UCSD-AML1 (cell line): Measurements from ENCODE around the gene SOWAHA.

Experiments used
- DNase-seq: peaks from one replicate; lab custom pipeline; 2025; ENCODE audit not compliant: unreplicated experiment; lab: John Stamatoyannopoulos, UW

SOWAHA gene

DNA sequence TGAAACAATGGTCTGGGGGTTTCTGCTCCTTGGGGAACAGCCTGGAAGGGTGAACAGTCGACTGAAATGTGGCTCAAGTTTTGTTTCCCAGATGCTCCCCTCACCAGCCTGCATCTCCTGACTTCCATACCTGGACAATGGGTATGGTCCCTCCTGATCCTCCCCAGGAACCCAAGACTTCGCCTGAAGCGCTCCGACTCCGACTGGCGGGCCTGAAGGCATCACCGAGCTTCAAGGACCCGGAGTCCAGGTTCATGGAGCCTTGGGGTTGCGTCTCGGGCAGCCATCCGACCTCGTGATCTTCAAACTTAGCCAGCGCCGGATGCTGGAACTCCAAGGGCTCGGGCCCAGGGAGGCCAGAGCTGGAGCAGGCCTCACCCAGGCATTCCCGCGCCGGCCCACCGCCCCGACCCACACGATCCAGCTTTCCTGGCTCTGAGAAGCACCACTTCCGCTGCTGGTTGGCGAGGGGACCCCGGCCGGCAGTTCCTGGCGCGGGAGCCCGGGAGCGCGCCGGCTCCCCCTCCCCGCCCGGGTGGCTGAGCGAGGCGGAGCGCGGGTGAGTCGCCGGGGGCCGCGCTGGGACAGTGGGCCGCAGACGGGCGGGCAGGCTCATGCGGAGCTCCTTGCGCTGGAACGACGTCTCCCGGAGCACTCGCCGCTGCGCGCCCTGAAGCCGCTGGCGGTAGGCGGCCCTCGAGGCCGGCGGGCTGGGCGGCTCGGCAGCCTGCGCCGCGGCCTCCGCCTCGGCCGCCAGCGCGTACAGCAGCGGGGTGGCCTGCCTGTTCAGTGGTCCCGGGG, 12.1 kb downstream of the SOWAHA start:
- DNase-seq = no peak

DNA sequence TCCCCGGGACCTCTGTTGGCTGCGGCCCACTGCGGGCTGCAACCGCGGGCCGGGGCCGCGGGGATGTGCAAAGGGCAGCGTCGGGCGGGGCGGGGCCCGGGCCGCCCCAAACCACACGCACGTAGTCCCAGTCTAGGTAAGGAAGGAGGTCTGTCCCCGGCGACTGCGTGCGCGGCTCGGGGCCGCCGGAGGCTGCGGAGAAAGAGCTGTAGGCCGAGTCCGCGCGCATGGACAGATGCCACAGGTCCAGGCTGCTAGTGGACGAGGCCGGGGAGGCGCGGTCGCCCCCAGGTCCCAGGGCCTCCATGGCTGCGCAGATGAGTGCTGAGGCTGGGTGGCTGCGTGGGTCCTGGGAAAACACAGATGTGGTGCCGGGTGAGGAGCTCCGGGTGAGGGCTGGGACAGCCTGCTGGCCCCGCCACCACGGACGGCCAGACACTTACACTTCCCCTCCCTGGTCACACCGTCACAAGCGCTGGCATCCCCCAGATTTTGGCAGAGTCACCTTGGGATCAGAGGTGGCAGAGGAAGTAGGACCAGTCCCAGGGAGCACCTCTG, 12.8 kb downstream of the SOWAHA start:
- DNase-seq = no peak

DNA sequence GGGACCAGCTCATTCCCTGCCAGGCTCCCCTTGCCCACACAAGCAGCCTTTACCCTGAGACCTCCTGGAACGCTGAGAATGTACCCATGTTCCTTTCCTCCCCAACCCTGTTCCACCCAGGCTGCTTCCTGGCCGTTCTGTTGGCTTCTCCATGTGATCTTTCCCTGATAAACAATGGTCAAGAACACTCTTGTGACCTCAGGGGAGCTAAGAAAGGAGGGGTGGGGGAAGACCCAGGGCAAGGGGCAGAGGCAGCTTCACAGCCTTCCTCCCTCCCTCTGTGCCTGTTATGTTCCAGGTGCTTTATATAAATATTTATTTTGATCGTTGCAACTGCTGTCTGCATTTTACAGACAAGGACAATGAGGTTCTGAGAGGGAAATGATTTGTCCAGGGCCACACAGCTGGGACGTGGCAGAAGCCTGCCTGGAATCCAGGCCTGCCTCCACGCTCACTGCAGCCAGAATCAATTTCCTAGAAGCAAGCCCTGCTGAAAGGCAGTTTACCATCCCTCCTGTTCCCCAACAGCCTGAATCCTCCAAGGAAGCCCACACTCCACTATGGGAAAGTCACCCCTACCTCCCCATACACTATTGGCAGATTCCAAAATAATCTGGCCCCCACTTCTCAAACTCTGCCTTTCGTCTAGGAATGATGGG, 13.5 kb downstream of the SOWAHA start:
- DNase-seq = no peak

DNA sequence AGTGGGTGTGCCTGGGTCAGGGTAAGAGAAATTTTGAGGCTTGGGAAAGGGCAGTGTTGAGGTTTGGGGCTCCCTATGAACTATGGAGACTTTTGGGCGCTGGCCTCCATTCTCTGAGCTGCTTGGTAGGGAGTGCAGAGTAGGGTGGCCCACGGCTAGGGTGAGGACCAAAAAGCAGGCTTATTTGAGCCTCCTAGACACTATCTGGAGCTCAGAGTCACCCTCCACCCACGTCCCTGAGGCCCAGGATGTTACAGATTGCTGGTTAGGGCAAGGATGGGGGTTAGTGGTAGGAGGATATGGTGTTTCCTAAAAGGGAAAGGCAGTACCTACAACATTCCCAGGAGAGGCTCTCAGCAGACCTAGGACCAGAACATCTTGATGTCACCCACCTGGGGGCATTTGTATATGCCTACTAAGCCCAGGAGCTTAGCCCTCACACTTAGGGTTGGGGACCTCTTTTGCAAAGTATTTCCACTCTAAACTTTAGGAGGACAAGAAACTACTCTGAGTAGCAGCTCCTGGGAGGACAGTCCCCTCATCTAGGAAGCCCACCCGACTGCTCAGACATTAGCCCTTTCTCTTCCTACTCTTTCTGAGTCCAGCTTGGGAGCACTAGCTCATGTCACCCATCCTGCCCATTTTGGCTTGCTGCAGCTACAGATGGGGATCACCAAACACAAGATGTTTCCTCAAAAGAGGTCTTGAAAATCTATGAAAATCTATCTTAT, 15.0 kb downstream of the SOWAHA start:
- DNase-seq = no peak

DNA sequence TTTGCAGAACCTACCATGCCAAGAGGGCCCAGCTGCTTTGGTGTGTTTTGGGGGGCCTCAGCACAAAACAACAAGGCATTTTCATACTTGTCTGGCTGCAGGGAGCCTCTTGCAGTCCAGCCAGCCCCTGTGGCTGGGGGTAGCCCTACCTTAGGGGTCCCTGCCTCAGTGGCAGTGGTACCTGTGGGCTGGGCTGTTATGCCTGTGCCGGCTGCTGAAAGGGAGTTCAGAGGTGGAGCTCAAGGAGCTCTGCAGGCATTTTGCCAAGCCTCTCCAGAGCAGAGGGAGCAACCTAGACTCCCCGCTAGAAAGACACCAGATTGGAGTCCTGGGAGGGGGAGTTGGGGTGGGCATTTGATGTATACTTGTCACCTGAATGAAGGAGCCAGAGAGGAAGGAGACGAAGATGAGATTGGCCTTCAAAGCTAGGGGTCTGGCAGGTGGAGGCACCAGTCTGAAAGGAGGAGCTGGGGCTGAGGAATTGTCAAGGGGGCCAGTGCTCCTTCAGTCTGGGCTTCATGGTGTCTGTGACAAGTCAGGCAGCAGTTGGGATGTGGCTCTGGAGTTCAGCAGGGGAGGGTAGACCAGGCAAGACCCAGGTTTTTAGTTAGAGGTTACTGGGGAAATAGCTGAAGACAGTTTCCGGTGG, 15.9 kb downstream of the SOWAHA start:
- DNase-seq = no peak

DNA sequence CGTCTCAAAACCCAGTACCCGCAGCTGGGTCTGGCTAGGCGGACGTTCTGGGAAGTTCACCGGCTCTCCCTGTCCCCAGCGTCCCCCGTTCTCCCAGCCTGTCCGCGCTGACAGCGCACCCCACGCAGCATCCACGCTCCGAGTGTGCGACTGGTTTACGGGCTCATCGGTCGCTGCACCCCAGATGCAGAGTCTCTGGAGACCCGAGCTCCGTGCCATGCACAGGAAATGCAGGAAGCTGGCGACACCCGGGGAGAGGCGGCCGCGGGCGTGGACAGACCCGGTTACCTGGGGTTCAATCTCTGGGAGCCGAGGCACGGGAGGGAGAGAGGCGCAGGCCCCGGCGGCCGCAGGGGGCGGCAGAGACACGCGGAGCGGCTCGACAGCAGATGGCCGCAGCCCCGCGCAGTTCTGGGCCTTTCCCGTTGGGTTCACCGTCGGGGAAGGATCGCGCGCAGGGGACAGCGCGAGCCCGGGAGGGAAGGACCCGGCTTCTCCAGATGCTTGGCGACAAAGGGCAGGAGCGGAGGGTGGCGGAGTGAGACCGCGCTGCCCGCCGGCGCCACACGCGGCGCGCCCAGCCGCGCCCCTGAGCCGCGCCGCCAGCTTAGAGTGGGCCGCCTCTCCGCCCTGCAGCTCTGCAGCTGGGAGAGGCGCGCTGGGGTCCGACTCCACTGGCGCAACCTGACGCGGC, 16.8 kb downstream of the SOWAHA start:
- DNase-seq = peak; percentile 64

DNA sequence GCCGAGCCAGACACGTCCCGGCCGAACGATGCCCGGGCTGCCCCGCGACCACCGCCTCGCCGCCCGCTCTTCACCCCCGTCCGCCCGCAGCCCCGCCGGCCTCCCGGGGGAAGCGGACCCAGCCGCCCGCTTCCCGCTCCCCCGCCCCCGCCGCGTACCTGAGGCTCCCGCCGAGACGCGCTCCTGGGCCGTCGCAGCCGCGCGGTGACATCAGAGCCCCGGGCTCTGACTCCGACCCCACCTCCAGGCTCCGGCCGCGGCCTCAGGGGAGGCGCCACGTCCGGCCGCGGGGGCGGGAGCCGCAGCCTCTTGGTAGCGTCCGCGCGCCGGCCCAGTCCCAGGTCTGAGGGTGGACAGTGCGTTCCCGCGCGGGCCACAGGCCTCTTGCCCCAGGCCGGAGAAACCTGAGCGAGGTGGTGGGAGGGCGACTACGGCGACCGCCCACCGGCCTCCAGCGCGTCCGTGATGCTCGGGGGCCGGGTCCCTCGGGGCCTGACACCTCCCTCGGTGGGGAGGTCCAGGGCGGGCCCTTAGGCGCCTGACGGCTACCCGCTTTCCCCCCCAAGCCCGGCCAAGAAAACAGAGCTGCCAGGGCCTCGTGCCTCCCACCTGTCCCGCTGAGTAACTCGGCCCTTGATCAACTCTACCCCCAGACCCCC, 17.5 kb downstream of the SOWAHA start, which contains the start of gene SHROOM1:
TSS of gene SHROOM1 (minus strand) at position 212 of the 659 bp plus-strand sequence. CDS start 4,507 bp downstream, outside the sequence.
- DNase-seq = no peak

DNA sequence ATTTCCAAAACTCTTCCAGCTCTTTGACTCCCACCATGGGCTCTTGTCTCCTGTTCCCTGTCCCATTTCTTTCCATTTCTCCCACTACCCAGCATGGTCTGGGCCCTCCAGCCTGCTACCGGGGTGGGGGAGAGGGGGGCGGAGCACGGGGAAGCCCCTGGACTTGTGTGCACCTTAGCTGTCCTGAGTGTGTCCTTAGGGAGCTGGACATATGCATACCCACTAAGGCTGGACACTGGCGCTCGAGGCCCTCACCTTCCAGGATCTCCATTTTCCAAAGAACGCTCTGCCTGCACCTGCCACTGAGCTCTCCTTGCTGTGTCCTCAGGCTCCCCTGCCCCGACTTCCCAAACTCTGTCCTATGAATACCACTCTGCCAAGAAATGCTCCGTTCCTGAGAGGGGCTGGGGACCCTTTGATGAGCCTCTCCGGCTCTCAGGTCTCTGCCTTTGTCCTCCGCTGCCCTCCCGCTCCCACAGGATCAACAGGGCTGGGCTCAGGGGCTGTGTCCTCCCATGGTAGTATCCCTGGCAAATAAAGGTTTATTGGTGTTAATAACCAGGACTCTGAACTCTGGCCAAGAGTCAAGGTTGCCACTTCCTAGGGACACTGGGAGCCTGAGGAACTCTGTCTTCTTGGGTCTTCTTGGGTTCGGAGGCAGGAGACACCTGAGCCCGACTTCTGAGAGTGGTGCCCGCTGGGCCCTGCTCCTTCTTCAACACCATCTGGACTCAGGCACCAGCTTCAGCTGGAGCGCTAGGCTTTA, 18.2 kb downstream of the SOWAHA start:
- DNase-seq = no peak

DNA sequence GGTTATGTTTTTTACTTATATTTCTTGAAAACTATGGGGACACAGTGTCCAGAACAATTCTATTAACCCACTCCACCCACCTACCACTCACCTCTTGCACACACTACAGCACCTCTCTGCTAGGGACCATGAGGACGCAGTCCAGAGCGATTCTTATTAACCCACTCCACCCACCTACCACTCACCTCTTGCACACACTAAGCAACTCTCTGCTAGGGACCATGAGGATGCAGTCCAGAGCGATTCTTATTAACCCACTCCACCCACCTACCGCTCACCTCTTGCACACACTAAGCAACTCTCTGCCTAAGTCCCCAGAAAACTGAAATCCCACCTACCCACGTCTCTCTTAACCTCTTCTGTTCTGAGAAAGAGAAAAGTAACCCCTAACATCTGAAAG, 19.5 kb downstream of the SOWAHA start:
- DNase-seq = no peak

DNA sequence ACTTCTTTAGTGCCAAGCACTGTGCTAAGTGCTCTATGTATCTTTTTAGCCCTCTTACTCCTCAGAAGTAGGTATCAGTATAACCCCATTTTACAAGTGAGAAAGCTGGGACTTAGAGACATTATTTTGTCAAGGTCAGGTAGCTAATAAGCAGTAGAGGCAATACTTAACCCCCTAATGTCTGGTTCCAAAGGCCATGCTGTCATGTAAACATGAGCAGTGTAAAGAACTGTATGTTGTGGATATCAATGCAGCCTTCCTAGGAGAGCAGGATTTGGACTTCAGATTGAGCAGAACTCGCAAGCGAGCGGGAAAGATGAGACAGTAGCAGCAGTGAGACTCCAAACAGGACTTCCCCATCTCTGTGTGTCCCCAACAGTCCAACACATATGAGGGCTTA, 21.0 kb downstream of the SOWAHA start:
- DNase-seq = no peak

DNA sequence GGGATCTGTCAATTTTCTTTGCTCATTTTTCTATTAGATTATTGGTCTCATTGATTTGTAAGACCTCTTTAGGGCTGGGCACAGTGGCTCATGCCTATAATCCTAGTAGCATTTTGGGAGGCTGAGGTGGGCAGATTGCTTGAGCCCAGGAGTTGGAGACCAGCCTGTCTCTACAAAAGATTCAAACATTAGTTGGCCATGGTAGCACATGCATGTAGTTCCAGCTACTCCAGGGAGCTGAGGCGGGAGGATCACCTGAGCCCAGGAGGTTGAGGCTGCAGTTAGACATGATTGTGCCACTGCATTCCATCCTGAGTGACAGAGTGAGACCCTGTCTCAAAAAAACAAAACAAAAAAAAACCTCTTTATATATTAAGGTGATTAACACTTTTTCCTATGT, 23.8 kb downstream of the SOWAHA start:
- DNase-seq = no peak

DNA sequence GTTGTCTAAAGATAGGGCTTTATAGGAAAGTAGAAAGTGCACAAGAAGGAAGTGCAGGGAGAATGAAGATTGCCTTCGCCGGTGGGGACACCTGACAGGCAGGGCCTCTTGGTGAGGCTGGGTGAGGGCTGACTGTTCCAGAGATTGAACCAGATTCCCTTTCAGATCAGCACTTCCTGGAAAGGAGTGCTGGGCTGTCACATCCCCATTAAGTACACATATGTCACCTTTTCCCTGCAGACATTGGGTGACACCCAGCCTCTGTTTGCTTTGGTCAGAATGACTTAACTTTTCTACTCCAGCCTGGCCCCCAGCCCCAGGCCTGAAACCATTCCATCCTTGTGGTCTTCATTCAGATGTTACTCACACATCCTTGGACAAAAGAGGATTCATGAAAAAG, 24.8 kb downstream of the SOWAHA start:
- no peak for DNase-seq

DNA sequence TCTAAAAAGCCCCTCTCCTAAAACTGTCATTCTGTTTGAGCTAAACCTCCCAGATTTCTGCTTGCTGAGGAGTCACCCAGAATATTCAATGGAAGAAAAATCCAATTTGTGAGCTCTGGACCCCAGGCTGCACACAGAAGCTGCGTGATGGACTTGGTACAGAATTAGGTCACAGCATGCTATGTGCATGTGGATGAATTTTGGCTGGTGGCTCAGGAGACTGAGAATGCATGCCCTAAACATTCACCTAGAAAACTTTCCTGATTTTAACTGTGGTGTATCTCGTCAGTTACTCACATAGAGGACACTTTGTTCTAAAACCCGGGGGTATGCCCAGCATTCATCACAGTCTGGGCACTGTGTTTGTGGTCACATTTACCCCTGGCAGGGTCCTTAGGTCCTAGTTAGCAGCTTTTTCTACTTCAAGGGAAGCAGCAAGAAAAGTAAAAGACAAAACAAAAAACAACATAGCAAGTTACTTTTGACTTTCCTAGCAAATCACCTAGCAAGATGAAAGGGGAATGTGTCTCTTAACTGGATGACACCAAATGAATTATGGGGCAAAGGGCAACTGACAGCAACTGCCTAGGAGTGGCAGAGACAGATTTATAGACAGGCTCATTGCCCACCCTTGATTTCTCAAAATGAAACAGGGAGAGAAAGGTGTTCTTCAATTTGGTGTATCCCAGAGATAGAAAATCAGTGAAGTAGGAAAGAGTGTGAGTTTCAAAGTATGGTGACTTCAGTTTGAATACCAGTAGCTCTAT, 25.6 kb downstream of the SOWAHA start:
- no peak for DNase-seq

DNA sequence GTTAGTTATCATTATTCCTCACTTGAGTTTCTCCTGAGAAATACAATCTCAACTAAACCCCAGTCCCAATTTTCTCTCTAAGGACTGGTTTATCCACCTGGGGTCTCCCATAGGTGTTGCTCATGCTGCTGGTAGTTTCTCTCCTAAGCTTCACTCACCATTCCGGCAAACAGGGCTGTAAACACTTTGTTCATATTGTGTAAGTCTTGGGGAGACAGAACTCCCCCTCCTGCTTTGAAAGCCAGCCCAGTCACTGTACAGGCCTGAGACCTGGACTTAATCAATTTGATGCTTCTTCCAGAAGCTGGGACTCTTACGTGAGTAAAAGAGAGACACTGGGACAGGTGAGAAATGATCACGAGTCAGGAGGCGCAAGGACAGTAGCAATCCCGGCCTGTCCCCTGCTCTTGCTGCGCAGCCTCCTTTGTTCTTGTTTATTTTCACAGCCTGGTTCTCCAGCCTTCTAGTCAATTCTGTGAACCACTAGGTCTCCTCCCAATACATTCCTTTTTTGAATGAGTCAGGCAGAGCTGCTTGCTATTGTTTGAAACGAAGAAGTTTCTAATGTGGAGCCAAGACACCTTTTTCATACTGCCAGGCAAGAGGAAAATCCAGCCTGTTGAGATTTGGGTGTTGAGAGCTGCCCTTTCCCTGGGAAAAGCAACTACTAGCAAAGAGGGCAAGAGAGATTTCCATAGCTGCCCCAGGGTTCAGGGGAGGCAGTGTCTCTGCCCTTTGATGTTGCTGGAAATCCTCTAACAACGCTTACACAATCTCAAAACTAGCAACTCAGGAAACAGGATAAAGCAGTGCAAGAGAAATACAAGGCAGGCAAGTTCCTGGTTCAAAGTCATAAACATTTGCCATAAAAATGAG, 26.6 kb downstream of the SOWAHA start:
- no peak for DNase-seq

DNA sequence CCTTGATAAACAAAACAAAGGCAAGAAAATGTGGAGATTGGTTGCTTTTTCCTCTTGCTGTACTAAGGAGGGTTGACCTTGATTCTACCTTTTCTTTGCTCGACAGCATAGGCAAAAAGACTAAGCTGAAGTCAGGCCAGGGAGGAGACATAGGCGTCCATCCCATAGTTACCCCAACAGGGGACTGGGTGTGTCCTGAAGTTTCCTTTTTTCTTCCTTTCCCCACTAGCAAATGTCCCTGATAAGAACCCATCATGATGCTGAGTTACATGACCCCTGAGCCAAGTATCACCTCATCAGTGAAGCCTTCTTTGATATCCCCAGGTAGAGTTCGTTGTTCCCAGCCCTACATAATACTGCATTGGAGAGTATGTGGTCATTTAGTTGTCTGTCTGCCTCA, 27.2 kb downstream of the SOWAHA start:
- no peak for DNase-seq

DNA sequence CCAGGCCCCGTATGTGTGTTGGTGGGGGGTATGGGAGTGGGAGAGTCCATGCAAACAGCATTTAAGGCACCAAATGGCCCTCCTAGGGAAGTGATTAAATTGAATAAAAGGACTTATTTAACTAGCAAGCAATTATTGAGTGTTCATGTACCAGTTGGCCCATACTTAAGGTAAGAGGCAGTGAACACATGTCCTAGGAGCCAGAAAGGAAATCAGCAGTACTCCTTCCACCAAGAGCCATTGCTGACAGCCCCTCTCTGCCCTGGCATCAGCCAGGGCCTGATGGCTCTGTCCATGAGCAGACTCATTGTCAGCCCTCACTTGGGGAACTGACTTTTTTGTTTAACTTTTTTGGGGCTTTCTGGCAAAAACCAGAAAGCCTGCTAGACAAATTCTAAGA, 27.8 kb downstream of the SOWAHA start:
- DNase-seq = no peak

DNA sequence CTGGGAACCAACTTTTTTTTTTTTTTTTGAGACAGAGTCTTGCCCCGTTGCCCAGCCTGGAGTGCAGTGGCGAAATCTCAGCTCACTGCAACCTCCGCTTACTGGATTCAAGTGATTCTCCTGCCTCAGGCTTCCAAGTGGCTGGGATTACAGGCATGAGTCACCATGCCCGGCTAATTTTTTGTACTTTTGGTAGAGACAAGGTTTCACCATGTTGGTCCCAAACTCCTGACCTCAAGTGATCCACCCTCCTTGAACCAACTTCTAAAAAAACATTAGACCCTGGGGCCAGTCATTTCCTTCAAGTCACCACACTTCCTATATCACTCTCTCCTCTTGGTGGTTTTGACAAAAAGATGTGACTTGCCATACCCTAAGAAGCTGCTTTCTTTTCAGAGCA, 28.2 kb downstream of the SOWAHA start:
- no peak for DNase-seq

DNA sequence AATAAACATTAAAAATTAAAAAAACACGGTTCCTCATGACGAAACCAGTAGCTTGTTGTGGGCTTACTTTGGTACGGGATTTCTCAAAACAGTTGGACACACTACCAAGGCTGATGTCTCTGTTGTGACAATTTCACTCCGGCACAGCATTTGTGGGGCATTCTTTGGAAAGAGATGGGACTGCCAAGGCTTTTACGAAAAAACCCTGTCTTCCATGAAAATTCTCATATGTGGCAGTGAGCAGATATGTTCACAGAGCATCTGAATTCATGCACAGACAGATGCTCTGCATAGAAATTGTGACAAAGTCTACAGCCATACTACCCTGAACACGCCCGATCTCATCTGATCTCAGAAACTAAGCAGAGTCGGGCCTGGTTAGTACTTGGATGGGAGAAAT, 35.2 kb downstream of the SOWAHA start:
- DNase-seq = no peak
